ENCODE measurements around the gene RNLS.
A peak's percentile ranks its signal among the peaks of the same experiment; 100 is the strongest.

The RNLS gene

DNA sequence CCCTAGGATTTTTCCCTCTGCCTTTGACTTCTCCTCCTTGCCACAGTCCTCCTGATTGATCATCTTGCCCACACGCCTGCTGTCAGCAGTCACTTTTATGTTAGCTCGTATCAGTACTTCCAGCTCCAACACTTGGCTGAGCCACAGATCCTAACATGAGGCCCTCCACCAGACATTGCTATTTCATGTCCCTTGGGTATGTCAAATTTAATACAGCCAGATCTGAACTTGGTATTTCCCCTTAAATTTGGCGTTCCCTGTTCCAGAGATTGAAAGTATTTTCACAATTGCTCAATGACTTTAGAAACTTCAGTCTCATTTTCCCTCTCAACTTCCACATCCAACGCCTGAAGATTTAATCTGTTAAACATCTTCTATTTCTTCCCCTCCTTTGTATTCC, 140.4 kb downstream of the RNLS start:
- Histone ChIP-seq H3K27me3 (ENCODE audit: low read depth) (no peaks in the 10 kb centered on the region), H3K9me3 (no peaks in the 10 kb centered on the region), H3K4me1 (no peaks in the 10 kb centered on the region), H3K4me3 (no peak overlapping the region), H3K36me3 (replicated peaks) (no peaks in the 10 kb centered on the region)
- DNase-seq (ENCODE audit: low spot score in 2 of 2) = no peak
- in situ Hi-C loops (cut with MboI; ENCODE audit: low sequenced_read_pairs) = no loop called here

- Histone ChIP-seq H3K27me3 (ENCODE audit: low read depth) (no peaks in the 10 kb centered on the region), H3K36me3 (replicated peaks) (no peaks in the 10 kb centered on the region), H3K9me3 (no peaks in the 10 kb centered on the region), H3K4me3 (no peak overlapping the region), H3K4me1 (no peaks in the 10 kb centered on the region)
- no peak for DNase-seq (ENCODE audit: low spot score in 2 of 2)
- in situ Hi-C loops (cut with MboI; ENCODE audit: low sequenced_read_pairs) = no loop called here
These were observed 142.6 kb downstream of the RNLS start for GRCh38 chr10:88440541-88440940.

GRCh38 chr10:88439932-88440331, 143.2 kb downstream of the RNLS start:
- no peak for DNase-seq (ENCODE audit: low spot score in 2 of 2)
- no peak overlapping the region for H3K4me3 ChIP-seq
- no peaks in the 10 kb centered on the region for H3K36me3 ChIP-seq (replicated peaks)
- no peaks in the 10 kb centered on the region for H3K27me3 ChIP-seq (ENCODE audit: low read depth)
- in situ Hi-C loops (cut with MboI; ENCODE audit: low sequenced_read_pairs) = no loop called here
- no peaks in the 10 kb centered on the region for H3K9me3 ChIP-seq
- no peaks in the 10 kb centered on the region for H3K4me1 ChIP-seq

DNA sequence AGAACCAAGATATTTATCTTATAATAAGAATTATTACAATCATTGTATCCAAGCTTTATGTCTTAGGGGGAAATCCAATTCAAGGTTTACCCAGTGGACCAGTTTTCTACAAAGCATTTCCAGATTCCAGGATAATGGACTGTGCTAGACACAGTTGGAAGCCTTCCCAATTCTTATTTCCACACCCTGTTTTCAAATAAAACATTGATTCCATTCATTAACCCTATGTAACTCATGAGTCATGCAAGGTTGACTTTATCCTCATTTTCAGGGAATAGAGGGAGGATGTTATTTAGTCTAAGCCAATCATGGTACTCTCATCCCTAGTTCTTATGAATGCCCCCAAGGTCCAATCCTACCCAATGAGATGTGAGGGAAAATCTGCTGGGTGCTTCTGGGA, 145.7 kb downstream of the RNLS start:
- Histone ChIP-seq H3K9me3 (no peaks in the 10 kb centered on the region), H3K4me3 (no peak overlapping the region), H3K36me3 (replicated peaks) (no peaks in the 10 kb centered on the region), H3K4me1 (no peaks in the 10 kb centered on the region), H3K27me3 (ENCODE audit: low read depth) (no peaks in the 10 kb centered on the region)
- DNase-seq (ENCODE audit: low spot score in 2 of 2) = no peak
- in situ Hi-C loops (cut with MboI; ENCODE audit: low sequenced_read_pairs) = no loop called here

GRCh38 chr10:88433565-88434186, 149.4 kb downstream of the RNLS start:
- Histone ChIP-seq H3K27me3 (ENCODE audit: low read depth) (no peaks in the 10 kb centered on the region), H3K9me3 (no peaks in the 10 kb centered on the region), H3K4me1 (peaks cover 1% of the 10 kb centered on the region; the same call in 1 of the 2 replicates), H3K36me3 (replicated peaks) (no peaks in the 10 kb centered on the region), H3K4me3 (no peak overlapping the region)
- no peak for DNase-seq (ENCODE audit: low spot score in 2 of 2)
- in situ Hi-C loops (cut with MboI; ENCODE audit: low sequenced_read_pairs) = no loop called here

- Histone ChIP-seq H3K36me3 (replicated peaks) (no peaks in the 10 kb centered on the region), H3K9me3 (no peaks in the 10 kb centered on the region), H3K27me3 (ENCODE audit: low read depth) (no peaks in the 10 kb centered on the region), H3K4me1 (peaks cover 4% of the 10 kb centered on the region; the same call in 1 of the 2 replicates), H3K4me3 (no peak overlapping the region)
- no peak for DNase-seq (ENCODE audit: low spot score in 2 of 2)
- in situ Hi-C loops (cut with MboI; ENCODE audit: low sequenced_read_pairs) = no loop called here
These were observed 152.0 kb downstream of the RNLS start for GRCh38 chr10:88431103-88431502.

GRCh38 chr10:88428976-88429375, 154.1 kb downstream of the RNLS start:
- peaks cover 4% of the 10 kb centered on the region; the same call in 1 of the 2 replicates for H3K4me1 ChIP-seq
- H3K9me3 ChIP-seq = no peaks in the 10 kb centered on the region
- H3K4me3 ChIP-seq = no peak overlapping the region
- in situ Hi-C loops (cut with MboI; ENCODE audit: low sequenced_read_pairs) = no loop called here
- no peaks in the 10 kb centered on the region for H3K36me3 ChIP-seq (replicated peaks)
- no peak for DNase-seq (ENCODE audit: low spot score in 2 of 2)
- H3K27me3 ChIP-seq (ENCODE audit: low read depth) = no peaks in the 10 kb centered on the region

GRCh38 chr10:88428442-88428841, 154.7 kb downstream of the RNLS start:
- peaks cover 4% of the 10 kb centered on the region; the same call in 1 of the 2 replicates for H3K4me1 ChIP-seq
- H3K4me3 ChIP-seq = no peak overlapping the region
- no peaks in the 10 kb centered on the region for H3K36me3 ChIP-seq (replicated peaks)
- in situ Hi-C loops (cut with MboI; ENCODE audit: low sequenced_read_pairs) = no loop called here
- peak; percentile 8 to 11 for DNase-seq (ENCODE audit: low spot score in 2 of 2)
- no peaks in the 10 kb centered on the region for H3K9me3 ChIP-seq
- H3K27me3 ChIP-seq (ENCODE audit: low read depth) = no peaks in the 10 kb centered on the region

DNA sequence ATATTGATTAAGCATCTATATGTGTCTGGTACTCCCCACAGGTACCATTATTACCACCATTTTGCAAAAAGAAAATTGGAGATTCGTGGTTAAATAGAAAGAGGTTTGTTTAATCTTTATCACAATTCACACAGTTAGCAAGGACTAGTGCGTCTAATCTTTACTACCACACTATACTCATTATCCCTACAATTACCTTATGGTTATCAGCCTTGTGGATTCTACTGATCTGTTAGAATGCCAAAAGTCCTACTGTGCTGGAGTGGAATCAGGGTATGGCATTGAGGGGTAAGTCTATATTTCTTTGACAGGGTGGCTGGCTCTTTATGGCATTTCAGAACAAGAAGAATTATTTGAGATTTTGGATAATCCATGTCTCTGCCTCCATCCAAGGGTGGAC, 156.1 kb downstream of the RNLS start:
- H3K27me3 ChIP-seq (ENCODE audit: low read depth) = no peaks in the 10 kb centered on the region
- no peaks in the 10 kb centered on the region for H3K36me3 ChIP-seq (replicated peaks)
- H3K4me1 ChIP-seq = peaks cover 4% of the 10 kb centered on the region; the same call in 1 of the 2 replicates
- no peak for DNase-seq (ENCODE audit: low spot score in 2 of 2)
- no peak overlapping the region for H3K4me3 ChIP-seq
- H3K9me3 ChIP-seq = no peaks in the 10 kb centered on the region
- in situ Hi-C loops (cut with MboI; ENCODE audit: low sequenced_read_pairs) = no loop called here

DNA sequence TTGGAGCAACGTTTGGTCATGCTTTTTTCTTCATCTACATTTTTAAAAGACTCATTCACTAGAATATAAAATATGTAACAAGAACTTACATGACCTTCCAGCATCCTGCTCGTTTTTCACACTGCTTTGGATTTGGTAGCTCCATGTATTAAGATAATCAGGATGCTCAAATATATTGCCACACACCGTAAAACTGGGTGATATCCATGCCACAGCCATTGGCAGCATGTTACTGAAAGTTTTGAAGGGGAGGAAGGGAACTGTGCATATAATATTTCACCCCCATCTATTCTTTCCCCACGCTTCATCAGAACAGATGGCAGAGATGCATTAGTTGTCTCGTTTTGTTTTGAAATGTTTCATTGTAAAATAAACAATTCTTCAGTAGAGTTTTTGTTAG, 158.2 kb downstream of the RNLS start:
- H3K27me3 ChIP-seq (ENCODE audit: low read depth) = no peaks in the 10 kb centered on the region
- DNase-seq (ENCODE audit: low spot score in 2 of 2) = no peak
- peaks cover 4% of the 10 kb centered on the region; the same call in 1 of the 2 replicates for H3K4me1 ChIP-seq
- no peaks in the 10 kb centered on the region for H3K36me3 ChIP-seq (replicated peaks)
- no peak overlapping the region for H3K4me3 ChIP-seq
- H3K9me3 ChIP-seq = no peaks in the 10 kb centered on the region
- in situ Hi-C loops (cut with MboI; ENCODE audit: low sequenced_read_pairs) = loop anchor here (25.0 kb wide), 1 partner anchor 112 kb away; no protein-coding TSS in a partner anchor

- in situ Hi-C loops (cut with MboI; ENCODE audit: low sequenced_read_pairs) = loop anchor here (25.0 kb wide), 1 partner anchor 114 kb away; no protein-coding TSS in a partner anchor
- H3K4me1 ChIP-seq = peaks cover 4% of the 10 kb centered on the region; the same call in 1 of the 2 replicates
- H3K27me3 ChIP-seq (ENCODE audit: low read depth) = no peaks in the 10 kb centered on the region
- no peaks in the 10 kb centered on the region for H3K36me3 ChIP-seq (replicated peaks)
- H3K9me3 ChIP-seq = no peaks in the 10 kb centered on the region
- no peak overlapping the region for H3K4me3 ChIP-seq
- no peak for DNase-seq (ENCODE audit: low spot score in 2 of 2)
These were observed 159.4 kb downstream of the RNLS start for GRCh38 chr10:88423732-88424131.

DNA sequence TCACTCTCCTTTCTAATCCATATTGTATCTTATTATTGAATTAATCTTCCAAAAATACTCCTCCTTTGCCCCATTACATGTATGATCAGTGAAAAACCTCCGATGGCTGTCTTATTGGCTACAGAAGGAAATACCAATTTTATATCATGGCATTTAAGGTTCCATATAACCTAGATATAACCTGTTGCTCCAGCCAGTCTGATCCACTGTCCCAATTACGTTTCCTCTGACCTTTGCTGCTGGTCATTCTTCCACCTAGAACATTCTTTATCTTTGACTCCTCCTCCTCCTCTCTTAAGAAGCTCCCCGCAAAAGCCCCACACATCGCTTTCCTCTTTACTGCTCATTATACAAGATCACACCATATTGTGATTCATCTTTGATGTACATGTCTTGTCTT, 161.5 kb downstream of the RNLS start:
- Histone ChIP-seq H3K4me3 (no peak overlapping the region), H3K9me3 (no peaks in the 10 kb centered on the region), H3K36me3 (replicated peaks) (no peaks in the 10 kb centered on the region), H3K4me1 (peaks cover 17% of the 10 kb centered on the region), H3K27me3 (ENCODE audit: low read depth) (no peaks in the 10 kb centered on the region)
- in situ Hi-C loops (cut with MboI; ENCODE audit: low sequenced_read_pairs) = loop anchor here (25.0 kb wide), 1 partner anchor 116 kb away; no protein-coding TSS in a partner anchor
- no peak for DNase-seq (ENCODE audit: low spot score in 2 of 2)

- in situ Hi-C loops (cut with MboI; ENCODE audit: low sequenced_read_pairs) = loop anchor here (25.0 kb wide), 1 partner anchor 118 kb away; no protein-coding TSS in a partner anchor
- H3K4me3 ChIP-seq = no peak overlapping the region
These were observed 164.2 kb downstream of the RNLS start for GRCh38 chr10:88418871-88419270.

DNA sequence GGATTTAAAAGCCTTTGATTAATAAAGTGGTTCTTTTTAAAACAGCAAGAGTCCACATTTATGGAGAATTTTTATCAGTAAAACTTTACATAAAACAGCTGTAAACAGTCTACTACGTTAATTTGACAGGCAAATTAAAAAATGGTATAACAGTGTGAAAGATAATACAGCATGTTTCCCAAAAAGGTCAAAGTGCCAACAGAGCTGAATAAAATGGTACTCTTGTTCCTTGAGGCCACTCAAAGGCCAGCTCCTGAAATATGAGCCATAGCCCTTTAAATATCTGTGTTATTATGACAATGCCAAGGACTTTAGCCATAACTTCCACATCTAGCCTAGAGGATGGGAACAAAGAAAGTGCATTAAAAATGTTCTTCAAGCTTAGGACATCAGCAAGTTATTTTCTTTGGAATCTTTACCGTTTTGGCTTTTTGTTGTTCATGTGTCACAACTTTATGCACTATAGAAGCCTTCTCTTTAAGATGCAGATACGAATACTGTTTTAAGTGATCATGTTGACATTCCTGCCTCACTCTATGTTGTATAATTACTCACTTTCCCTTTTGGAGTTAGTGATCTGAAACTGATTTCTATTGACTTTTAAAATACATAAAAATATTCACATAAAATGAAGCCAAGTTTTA, 165.6 kb downstream of the RNLS start:
- no peaks in the 10 kb centered on the region for H3K9me3 ChIP-seq
- no peak overlapping the region for H3K4me3 ChIP-seq
- no peaks in the 10 kb centered on the region for H3K27me3 ChIP-seq (ENCODE audit: low read depth)
- no peaks in the 10 kb centered on the region for H3K36me3 ChIP-seq (replicated peaks)
- DNase-seq (ENCODE audit: low spot score in 2 of 2) = peak; percentile 10 to 62
- H3K4me1 ChIP-seq = peaks cover 20% of the 10 kb centered on the region
- in situ Hi-C loops (cut with MboI; ENCODE audit: low sequenced_read_pairs) = loop anchor here (25.0 kb wide), 1 partner anchor 120 kb away; no protein-coding TSS in a partner anchor

More at GRCh38 chr10:88418871-88419270, 164.2 kb downstream of the RNLS start:
- Histone ChIP-seq H3K9me3 (no peaks in the 10 kb centered on the region), H3K4me1 (peaks cover 20% of the 10 kb centered on the region), H3K27me3 (ENCODE audit: low read depth) (no peaks in the 10 kb centered on the region), H3K36me3 (replicated peaks) (no peaks in the 10 kb centered on the region)
- no peak for DNase-seq (ENCODE audit: low spot score in 2 of 2)
